Neural cell (in vitro differentiated cells): ENCODE measurements around the gene COL8A1. TPM values are rescaled to one million over a fixed set of nuclear protein-coding genes. Genes with fewer than 3 reads are reported as not detected.

Source experiments
- H2AFZ ChIP-seq: fragments of 200-600, 300-800 bp; sonication (generic), shearing (Covaris generic); 2 replicates; pipeline ENCODE4 v1.6.0; 2014; ENCODE audit warnings: low read depth, mild to moderate bottlenecking, antibody characterized with exemption, low read length, moderate library complexity
- H3F3A ChIP-seq: fragments of 200-600 bp; shearing (Covaris generic); 2 replicates; pipeline ENCODE4 v1.6.1; 2016; ENCODE audit warnings: mild to moderate bottlenecking, moderate library complexity, mixed read lengths, antibody characterized with exemption, low read length; ENCODE audit not compliant: insufficient read depth, poor library complexity, severe bottlenecking
- H3K27ac ChIP-seq: fragments of 200-600, 300-800 bp; sonication (generic), shearing (Covaris generic); 2 replicates; pipeline ENCODE4 v1.5.1; 2014; ENCODE audit warnings: mild to moderate bottlenecking, low read length, moderate library complexity
- H3K27me3 ChIP-seq: fragments of 300-800, 200-600 bp; sonication (generic), shearing (Covaris generic); 2 replicates; pipeline ENCODE4 v1.6.0; 2014; ENCODE audit warnings: mild to moderate bottlenecking, low read depth, low read length, moderate library complexity; ENCODE audit not compliant: insufficient read depth
- H3K36me3 ChIP-seq: fragments of 300-800, 200-600 bp; sonication (generic), shearing (Covaris generic); 2 replicates; pipeline ENCODE4 v1.5.1; 2014; ENCODE audit warnings: mild to moderate bottlenecking, antibody characterized with exemption, low read length, moderate library complexity; ENCODE audit not compliant: insufficient read depth
- H3K4me2 ChIP-seq: fragments of 300-800, 200-600 bp; sonication (generic), shearing (Covaris generic); 2 replicates; pipeline ENCODE4 v1.6.0; 2014; ENCODE audit warnings: mild to moderate bottlenecking, low read length
- H3K4me3 ChIP-seq: fragments of 300-800, 200-600 bp; sonication (generic), shearing (Covaris generic); 2 replicates; pipeline ENCODE4 v1.5.1; 2014; ENCODE audit warnings: mild to moderate bottlenecking, low read length, moderate library complexity
- H3K79me2 ChIP-seq: fragments of 200-600 bp; shearing (Covaris generic); replicated peaks from 2 replicates; pipeline ENCODE4 v1.6.0; 2014; ENCODE audit warnings: mild to moderate bottlenecking, low read length, moderate library complexity; ENCODE audit not compliant: insufficient read depth
- H3K9ac ChIP-seq: fragments of 300-800, 200-600 bp; sonication (generic), shearing (Covaris generic); 2 replicates; pipeline ENCODE4 v1.6.1; 2016; ENCODE audit warnings: mild to moderate bottlenecking, low read length, mixed read lengths
- H3K9me2 ChIP-seq: fragments of 200-600 bp; shearing (Covaris generic); 2 replicates; pipeline ENCODE4 v1.6.1; 2016; ENCODE audit warnings: mild to moderate bottlenecking, low read length, mixed read lengths; ENCODE audit not compliant: insufficient read depth
- H3K9me3 ChIP-seq: fragments of 200-600, 300-800 bp; sonication (generic), shearing (Covaris generic); 2 replicates; pipeline ENCODE4 v1.6.1; 2016; ENCODE audit warnings: mild to moderate bottlenecking, mixed run types, low read length, moderate library complexity, mixed read lengths
- H4K20me1 ChIP-seq: fragments of 200-600 bp; shearing (Covaris generic); 2 replicates; pipeline ENCODE4 v1.6.1; 2016; ENCODE audit warnings: mild to moderate bottlenecking, mixed run types; ENCODE audit not compliant: insufficient read depth
- CTCF ChIP-seq: fragments of 450-650 bp; IDR thresholded peaks from 2 replicates; pipeline ENCODE4 v1.5.1; 2014; ENCODE audit warnings: antibody characterized with exemption, mild to moderate bottlenecking, moderate library complexity; ENCODE audit not compliant: poor library complexity, severe bottlenecking
- EP300 ChIP-seq: fragments of 450-650 bp; conservative IDR thresholded peaks from 2 replicates; pipeline ENCODE4 v1.6.1; 2014; ENCODE audit warnings: antibody characterized with exemption, mild to moderate bottlenecking, moderate library complexity; ENCODE audit not compliant: poor library complexity, severe bottlenecking
- EZH2 ChIP-seq: fragments of 200-600, 300-800 bp; shearing (Covaris generic), sonication (generic); IDR thresholded peaks from 2 replicates; pipeline ENCODE4 v1.6.1; 2014; ENCODE audit warnings: antibody characterized with exemption, low read length, borderline replicate concordance, mild to moderate bottlenecking; ENCODE audit not compliant: insufficient read depth, poor library complexity, severe bottlenecking
- MXI1 ChIP-seq: fragments of 450-650 bp; conservative IDR thresholded peaks from 2 replicates; pipeline ENCODE4 v1.6.1; 2014; ENCODE audit warnings: antibody characterized with exemption, mild to moderate bottlenecking; ENCODE audit not compliant: poor library complexity, severe bottlenecking
- POLR2AphosphoS5 ChIP-seq: IDR thresholded peaks from 2 replicates; pipeline ENCODE4 v1.6.1; 2012
- RAD21 ChIP-seq: fragments of 450-650 bp; conservative IDR thresholded peaks from 2 replicates; pipeline ENCODE4 v1.6.1; 2014; ENCODE audit warnings: antibody characterized with exemption, mild to moderate bottlenecking, moderate library complexity
- SMC3 ChIP-seq: fragments of 450-650 bp; conservative IDR thresholded peaks from 2 replicates; pipeline ENCODE4 v1.6.1; 2014; ENCODE audit warnings: antibody characterized with exemption, mild to moderate bottlenecking, moderate library complexity; ENCODE audit not compliant: poor library complexity
- TAF1 ChIP-seq: IDR thresholded peaks from 2 replicates; pipeline ENCODE4 v1.6.1; 2012; ENCODE audit warnings: low read depth
- polyA plus RNA-seq: library from polyadenylated mRNA; depleted of rRNA; stranded (reverse); fragments of >200 nt; gene quantifications from 2 replicates; pipeline ENCODE4 v1.2.3, GENCODE V29; 2014

COL8A1 gene
- polyA plus RNA-seq, 1 donor from 2014 or later, result 0.04 TPM

GRCh38 chr3:99776516-99777209 is 138.3 kb downstream of the COL8A1 start:
- no peak overlapping the region for H3K4me2 ChIP-seq

GRCh38 chr3:99777210-99777549 is 138.8 kb downstream of the COL8A1 start:
- Histone ChIP-seq H3K9me2 (no peaks in the 10 kb centered on the region), H3K79me2 (no peaks in the 10 kb centered on the region), H2AFZ (no peak overlapping the region), H3K27me3 (no peaks in the 10 kb centered on the region), H3K9ac (no peak overlapping the region), H3K9me3 (no peaks in the 10 kb centered on the region), H3K27ac (no peak overlapping the region), H3K4me2 (no peak overlapping the region), H3K36me3 (no peaks in the 10 kb centered on the region), H4K20me1 (no peaks in the 10 kb centered on the region), H3K4me3 (no peak overlapping the region), H3F3A (no peaks in the 10 kb centered on the region)
- TF ChIP-seq TAF1 (no peak), POLR2AphosphoS5 (no peak), RAD21 (no peak), EP300 (no peak)

More at GRCh38 chr3:99776516-99777209, 138.3 kb downstream of the COL8A1 start:
- Histone ChIP-seq H4K20me1 (no peaks in the 10 kb centered on the region), H3K27ac (no peak overlapping the region), H3K27me3 (no peaks in the 10 kb centered on the region), H2AFZ (no peak overlapping the region), H3K36me3 (no peaks in the 10 kb centered on the region), H3K9me2 (no peaks in the 10 kb centered on the region), H3K9ac (no peak overlapping the region), H3F3A (no peaks in the 10 kb centered on the region), H3K79me2 (no peaks in the 10 kb centered on the region), H3K4me3 (no peak overlapping the region), H3K9me3 (no peaks in the 10 kb centered on the region)
- TF ChIP-seq TAF1, result no peak
- TF ChIP-seq SMC3, result no peak
- TF ChIP-seq EZH2, result no peak
- TF ChIP-seq EP300, result no peak

DNA sequence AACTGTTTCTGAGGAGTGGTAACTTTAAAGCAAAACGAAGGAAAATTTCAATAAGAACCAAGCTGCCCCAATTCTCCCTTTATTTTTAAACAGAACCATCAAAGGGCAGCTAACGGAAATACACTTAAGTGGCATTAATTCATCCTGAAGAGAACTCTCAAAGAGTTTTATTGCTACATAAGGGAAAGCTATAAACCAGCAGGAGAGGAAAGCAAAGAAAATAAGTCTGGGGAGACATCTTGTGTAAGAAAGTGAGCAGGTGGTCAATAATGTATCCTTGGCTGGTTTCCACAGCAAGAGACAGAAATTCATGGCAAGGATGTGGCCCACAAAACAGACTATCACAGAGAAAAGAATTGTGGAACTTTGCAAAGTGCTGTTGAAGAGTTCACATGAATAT is 139.3 kb downstream of the COL8A1 start:
- Histone ChIP-seq H3K27ac (no peak overlapping the region), H3K4me3 (no peak overlapping the region), H3K27me3 (no peaks in the 10 kb centered on the region), H4K20me1 (no peaks in the 10 kb centered on the region), H3K36me3 (no peaks in the 10 kb centered on the region), H3F3A (no peaks in the 10 kb centered on the region), H3K9me2 (no peaks in the 10 kb centered on the region), H3K9me3 (no peaks in the 10 kb centered on the region), H3K79me2 (no peaks in the 10 kb centered on the region), H2AFZ (no peak overlapping the region), H3K9ac (no peak overlapping the region), H3K4me2 (no peak overlapping the region)
- TF ChIP-seq POLR2AphosphoS5 (no peak), CTCF (no peak), SMC3 (no peak), EZH2 (no peak), TAF1 (no peak), MXI1 (no peak)
